GM18498 (cell line): ENCODE measurements around the gene MTMR12.

Experiments
- ATAC-seq: cut with Tn5 transposase; IDR thresholded peaks from one replicate; pipeline ENCODE4 v1.9.1; 2021; ENCODE audit warnings: mild to moderate bottlenecking, moderate library complexity; ENCODE audit not compliant: unreplicated experiment

The MTMR12 gene

DNA sequence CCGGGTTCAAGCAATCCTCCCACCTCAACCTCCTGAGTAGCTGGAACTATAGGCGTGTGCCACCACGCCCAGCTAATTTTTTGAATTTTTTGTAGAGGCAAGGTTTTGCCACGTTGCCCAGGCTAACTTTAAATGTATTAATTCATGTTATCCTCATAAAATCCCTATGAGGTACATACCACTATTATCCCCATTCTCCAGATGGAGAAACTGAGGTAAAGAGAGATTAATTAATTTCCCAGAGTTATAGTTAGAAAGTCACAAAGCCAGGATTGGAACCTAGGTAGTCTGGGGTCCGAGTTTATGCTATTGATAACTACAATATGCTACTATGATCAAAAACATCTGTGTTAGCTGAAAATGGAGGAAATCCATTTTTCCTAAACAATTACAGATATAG, 106.7 kb downstream of the MTMR12 start:
- no peak for ATAC-seq

DNA sequence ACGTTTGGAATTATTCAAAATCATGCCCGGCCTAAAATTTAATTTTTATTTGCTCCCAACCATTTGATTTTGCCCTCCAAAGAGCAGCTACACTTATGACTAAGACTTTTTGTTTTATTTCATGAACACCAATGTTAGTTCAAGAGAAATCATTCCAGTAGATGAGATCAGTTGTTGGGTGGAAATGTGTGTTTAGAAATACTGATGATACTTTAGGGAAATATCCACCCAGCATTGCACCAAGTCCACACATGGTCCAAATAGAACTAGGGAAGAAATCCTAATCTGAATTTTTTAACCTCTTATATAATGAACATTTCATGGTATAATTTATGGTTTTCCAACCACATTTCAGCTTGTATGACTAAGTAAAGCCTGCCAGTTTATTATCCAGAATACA, 110.3 kb downstream of the MTMR12 start:
- ATAC-seq = no peak

DNA sequence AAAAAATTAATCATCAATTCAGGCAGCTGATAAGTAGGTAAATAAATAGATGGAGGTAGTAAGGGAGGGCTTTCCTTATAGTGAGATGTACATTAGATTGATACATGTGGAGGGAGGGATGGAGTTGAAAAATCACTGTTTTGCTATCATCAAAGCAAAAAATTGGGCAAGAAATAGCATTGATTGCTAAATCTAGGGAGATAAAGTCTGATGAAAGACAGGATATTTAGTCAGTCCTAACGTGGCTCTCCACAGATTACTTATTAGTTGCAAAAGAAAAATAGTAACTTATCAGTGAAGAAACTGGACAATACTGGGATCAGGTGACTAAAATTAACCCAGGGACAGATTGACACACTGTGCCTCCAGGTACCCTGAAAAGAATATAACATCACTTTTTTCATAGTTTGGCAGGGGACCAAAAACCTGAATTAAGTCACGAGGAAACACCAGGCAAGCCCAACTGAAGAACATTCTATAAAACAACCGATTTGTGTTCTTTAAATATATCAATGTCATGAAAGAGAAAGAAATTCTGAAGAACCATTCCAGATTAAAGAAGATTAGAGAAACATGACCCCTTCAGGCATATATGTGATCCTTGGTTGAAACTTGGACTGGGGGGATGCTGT, 111.5 kb downstream of the MTMR12 start:
- ATAC-seq = no peak

DNA sequence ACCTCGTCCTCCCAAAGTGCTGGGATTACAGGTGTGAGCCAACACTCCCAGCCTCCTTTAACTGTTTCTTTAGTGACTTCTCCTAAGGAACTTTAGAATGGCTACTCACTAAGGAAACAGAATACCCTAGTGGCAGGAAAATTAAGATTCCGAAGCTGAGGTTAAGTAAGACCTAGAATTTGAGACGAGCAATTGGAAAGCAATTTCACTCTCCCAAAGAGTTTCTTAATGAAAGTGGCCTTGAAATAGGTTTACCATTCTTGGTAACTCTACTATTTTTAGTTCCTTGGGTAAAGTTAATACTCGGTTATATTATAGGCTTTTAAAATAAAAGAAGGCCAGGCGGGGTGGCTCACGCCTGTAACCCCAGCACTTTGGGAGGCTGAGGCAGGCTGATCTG, 115.7 kb downstream of the MTMR12 start:
- ATAC-seq = no peak

DNA sequence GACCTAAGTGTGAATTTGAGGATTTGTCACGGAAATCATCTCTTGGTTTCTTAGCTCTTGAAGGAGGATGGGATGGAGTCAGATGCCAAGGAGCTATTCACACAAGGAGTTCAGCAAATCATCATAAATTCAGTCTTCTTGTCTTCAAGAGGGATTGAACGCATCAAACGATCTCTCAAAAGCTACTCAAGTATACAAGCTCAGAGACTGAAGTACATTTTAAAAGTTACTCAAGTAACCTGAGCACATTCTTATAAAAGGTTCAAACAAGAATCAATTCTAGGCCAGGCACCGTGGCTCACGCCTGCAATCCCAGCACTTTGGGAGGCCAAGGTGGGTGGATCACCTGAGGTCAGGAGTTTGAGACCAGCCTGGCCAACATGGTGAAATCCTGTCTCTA, 117.5 kb downstream of the MTMR12 start:
- ATAC-seq = no peak

DNA sequence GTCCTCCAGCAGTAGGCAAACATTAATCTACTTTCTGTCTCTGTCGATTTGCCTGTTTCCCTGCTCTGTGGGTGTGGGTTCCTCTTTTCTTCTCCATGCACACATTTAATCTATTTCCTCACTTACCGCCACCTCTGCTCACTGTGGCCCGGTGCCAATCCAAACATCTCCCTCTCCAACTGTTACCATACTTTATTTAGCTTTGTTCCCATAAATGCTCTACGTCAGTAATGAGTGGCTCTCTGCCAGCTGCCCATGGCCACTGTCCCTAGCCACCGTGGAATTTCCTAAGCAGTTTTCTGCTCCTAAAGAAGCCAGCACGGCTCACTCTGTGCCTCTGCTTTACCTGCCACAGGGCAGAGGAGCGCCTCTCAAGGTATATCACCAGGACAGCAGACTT, 119.1 kb downstream of the MTMR12 start:
- ATAC-seq = peak; percentile 76

DNA sequence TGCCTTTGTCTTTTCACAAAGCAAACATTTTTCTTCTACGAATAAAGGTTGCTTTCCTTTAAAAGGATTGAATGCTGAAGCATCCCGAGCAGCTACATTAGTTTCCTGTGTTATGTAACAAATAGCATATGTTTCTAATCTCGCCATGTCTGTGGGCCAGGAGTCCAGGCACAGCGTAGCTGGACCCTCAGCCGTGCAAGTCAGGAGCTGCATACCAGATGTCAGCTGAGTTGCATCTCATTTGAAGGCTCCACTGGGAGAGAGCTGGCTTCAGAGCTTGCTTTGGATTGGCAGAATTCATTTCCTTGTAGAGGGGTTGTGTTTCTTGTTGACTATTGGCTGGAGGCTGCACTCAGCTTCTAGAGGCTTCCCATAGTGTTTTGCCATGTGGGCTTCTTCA, 122.6 kb downstream of the MTMR12 start:
- no peak for ATAC-seq

DNA sequence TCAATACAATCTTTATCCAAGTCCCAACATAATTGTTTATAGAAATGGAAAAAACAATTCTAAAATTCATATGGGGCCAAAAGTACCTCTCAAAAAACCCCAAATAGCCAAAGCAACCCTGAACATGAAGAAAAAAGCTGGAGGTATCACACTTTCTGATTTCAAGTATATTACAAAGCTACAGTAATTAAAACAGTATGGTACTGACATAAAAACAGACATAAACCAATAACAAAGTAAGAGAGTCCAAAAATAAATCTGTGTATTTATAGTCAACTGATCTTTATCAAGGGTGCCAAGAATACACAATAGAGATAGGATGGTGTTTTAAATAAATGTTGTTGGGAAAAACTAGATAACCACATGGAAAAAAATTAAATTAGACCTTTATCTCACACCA, 125.1 kb downstream of the MTMR12 start:
- no peak for ATAC-seq

DNA sequence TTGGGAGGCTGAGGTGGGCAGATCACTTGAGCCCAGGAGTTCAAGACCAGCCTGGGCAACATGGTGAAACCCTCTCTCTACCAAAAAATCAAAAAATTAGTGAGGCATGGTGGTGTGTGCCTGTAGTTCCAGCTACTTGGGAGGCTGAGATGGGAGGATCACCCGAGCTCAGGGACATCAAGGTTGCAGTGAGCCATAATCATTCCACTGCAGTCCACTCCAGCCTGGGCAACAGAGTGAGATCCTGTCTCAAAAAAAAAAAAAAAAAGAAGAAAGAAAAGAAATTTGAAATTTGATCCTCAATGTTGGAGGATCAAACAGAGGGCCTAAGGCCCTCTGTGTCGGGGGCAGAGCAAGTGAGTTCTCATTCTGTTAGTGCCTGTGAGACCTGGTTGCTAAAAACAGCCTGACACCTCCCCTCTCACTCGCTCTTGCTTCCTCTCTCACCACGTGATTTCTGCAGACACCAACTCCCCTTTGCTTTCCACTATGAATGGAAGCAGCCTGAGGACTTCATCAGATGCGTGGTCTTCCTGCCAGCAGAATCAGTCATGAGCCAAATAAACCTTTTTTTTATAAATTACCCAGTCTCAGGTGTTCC, 130.2 kb downstream of the MTMR12 start:
- peak; percentile 86 for ATAC-seq
